GM21723 (cell line): ENCODE results near the gene JAM2.
"Not testable (repeated sequence)": the region's sequence is repeated elsewhere in the genome, so short reads cannot be mapped to it uniquely, and the experiment has no call there.

Source experiments
- ATAC-seq: cut with Tn5 transposase; IDR thresholded peaks from one replicate; pipeline ENCODE4 v1.9.1; 2021; ENCODE audit warnings: mild to moderate bottlenecking, moderate library complexity; ENCODE audit not compliant: unreplicated experiment

The JAM2 gene

DNA sequence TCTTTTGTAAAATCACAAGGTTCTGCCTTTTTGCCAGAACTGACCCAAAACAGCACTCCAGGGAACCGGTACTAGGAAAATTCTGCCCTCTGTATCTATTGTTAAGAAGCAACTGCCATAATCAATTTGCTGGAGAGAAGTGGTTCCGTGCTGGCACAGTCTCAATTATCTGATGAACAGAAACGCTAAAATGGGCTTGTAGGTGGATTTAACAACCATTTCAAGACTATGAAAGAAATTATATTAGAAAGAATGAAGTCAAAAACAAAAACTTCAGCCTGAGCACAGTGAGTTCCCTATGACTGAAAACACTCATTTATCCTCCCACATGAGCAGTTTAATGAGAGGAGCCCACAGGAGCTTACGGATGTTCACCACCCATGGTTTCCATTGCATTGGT is 4.4 kb downstream of the JAM2 start:
- ATAC-seq: no peak

DNA sequence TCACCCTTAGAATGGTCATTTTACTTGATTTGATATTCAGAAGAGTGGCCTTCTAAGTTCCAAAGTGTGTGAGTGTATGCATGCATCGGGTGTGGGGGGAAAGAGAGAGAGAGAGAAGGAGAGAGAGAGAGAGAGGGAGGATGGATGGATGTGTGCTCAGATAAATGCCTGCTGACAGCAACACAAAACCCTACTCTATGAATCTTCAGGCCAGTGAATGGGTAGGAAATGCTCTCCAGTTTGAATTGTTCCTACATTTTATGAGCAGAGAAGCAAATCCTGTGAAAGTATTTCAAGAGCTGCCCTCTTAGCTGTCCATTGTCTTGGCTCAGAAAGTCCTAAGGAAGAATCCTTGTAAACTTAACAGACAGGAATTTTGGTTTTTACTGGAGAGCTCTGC is 7.4 kb downstream of the JAM2 start:
- no peak for ATAC-seq

GRCh38 chr21:25647647-25648046 is 8.6 kb downstream of the JAM2 start:
- no peak for ATAC-seq

GRCh38 chr21:25649146-25649545 is 10.1 kb downstream of the JAM2 start:
- ATAC-seq: no peak

DNA sequence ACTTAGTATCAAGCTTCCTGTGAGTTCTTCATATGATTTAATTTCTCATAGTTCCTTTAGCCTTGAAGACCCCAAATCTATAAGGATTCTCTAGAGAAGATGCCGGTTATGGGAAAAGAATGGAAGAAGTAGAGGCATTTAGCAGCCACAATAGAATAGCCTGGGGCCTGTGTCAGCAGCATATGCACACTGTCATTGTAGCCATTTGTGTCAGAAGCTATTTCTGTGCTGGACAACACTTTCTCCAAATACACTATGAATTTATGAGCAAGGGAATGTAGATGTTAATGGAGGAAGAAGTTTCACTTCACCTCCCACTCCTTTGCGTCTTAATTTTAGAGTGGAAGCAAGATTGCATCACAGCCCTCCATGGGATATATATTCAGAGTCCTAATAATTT is 17.4 kb downstream of the JAM2 start:
- ATAC-seq: no peak

GRCh38 chr21:25657140-25657539 is 18.1 kb downstream of the JAM2 start:
- ATAC-seq: no peak

- ATAC-seq: no peak
These were observed 19.5 kb downstream of the JAM2 start for GRCh38 chr21:25658427-25659035.

GRCh38 chr21:25660233-25660632 is 21.2 kb downstream of the JAM2 start:
- no peak for ATAC-seq

- no peak for ATAC-seq
These were observed 25.5 kb downstream of the JAM2 start for GRCh38 chr21:25664491-25664931.

GRCh38 chr21:25670726-25671125 is 31.7 kb downstream of the JAM2 start:
- no peak for ATAC-seq

- ATAC-seq: no peak
These were observed 37.4 kb downstream of the JAM2 start for GRCh38 chr21:25676451-25676850.

DNA sequence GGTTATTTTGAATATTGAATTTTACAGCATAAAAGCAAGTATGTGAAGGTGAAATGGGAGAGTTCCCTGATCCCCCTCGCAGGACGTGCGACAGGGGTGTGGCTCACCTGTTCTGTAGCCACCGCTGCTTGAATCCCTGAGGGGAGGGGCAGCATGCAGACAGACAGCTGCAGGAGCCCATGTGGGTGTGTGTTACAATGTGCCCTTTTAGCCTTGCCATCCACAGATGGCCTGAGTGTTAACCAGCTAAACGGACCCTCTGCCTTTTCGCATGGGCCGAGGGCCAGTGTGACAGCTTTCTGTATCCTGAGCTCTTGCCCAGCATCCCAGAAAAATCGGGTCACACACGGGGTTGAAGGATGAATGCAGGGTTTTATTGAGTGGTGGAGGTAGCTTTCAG is 43.3 kb downstream of the JAM2 start:
- no peak for ATAC-seq

DNA sequence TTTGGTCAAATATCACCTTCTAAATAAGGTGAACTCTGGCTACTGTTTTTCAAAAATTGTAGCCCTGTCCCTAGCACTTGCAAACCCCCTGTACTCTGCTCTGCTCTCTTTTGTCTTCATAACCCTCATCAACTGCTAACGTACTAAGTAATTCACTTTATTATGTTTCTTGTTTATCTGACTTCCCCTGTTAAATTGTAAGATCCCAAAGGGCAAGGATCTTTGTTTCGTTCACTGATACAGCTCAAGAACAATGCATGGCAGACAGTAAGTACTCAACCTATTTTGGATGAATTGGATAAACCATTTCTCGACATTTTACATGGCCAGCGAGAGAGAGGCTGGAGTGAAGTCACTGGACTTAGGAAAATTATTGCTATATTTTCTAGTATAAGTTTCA is 48.7 kb downstream of the JAM2 start:
- ATAC-seq: no peak

DNA sequence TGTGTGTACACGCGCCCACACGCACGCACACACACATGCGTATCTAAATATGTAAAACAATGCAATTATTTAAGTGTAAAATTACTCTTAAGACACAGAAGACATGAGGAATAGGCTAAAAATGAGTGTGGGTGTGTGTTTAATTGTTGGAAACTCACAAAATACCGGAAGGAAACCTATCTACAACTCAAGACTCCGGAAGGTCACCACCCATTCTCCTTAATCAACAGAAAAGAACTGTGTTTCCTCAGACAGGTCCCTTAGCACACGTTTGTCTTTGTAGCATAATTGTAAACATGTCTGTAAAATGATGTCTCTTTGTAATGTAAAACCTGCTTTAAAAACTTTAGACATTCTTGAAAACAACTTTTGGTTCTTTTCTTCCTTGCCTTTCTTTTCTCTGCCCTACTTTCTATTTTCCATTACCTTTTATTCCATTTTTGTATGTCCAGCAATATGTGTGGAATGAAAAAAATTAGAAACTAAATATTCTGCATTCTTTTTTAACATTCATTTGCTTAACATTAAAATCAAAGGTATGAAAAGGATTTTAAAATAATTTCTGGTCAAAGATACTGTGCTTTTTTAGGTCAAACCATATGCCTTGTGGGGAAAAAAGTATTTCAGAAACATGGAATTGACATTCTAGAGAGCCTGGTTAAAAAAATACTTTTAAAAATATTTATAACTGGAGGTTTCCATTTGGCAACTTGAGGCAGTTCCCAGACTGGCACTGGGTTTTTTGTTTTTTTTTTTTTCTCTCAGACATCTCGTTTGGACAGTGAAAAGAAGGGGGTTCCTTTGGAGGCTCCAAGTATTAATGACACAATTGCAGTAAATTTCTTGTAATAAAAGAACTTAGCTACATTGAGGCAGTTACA is 49.5 kb downstream of the JAM2 start:
- no peak for ATAC-seq

DNA sequence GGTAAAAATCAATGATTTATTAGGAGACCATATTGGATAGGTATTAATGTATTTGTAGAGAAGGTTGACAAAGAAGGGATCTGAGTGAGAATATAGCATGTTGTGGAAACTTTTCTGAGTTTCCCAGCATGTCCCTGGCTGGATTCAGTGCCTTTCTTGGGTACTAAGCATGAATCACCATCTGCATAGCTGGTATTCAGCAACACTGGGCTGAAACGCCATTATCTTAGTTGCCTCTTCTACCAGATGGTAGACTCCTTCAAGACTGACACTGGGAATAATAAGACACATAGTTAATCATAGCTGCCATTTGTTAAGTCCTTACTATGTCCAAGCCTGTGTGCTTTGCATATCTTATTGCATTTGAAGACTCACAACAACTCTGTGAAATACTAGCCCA is 50.2 kb downstream of the JAM2 start:
- no peak for ATAC-seq

GRCh38 chr21:25691976-25692375 is 52.9 kb downstream of the JAM2 start:
- ATAC-seq: no peak

GRCh38 chr21:25695461-25695860 is 56.4 kb downstream of the JAM2 start:
- not testable (repeated sequence) for ATAC-seq

GRCh38 chr21:25700741-25701140 is 61.7 kb downstream of the JAM2 start:
- no peak for ATAC-seq

- no peak for ATAC-seq
These were observed 62.5 kb downstream of the JAM2 start for GRCh38 chr21:25701529-25701928.

DNA sequence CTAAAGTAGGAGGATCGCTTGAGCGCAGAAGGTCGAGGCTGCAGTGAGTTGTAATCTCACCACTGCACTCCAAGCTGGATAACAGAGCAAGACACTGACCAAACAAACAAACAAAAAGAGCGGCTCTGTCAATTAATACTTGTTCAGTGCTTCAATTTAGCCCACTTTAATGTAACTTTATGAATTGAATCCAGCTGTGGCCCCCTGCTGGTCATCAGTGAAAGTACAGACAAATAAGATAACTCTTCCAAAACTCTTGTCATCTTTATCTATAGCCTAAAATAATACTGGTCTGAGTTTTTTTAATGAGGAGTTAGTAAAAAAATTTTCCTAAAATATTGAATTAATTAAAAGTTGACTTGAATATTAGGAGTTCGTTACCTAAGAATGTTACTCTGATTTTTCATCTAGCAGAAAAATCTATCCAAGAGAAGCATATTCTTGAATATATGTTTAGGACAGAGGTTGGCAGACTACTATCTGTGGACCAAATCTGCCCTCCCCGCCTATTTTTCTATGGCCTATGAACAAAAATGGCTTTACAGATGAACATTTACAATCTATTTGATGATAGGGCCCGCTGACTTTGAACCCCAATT is 69.5 kb downstream of the JAM2 start:
- no peak for ATAC-seq

GRCh38 chr21:25709684-25710265 is 70.7 kb downstream of the JAM2 start:
- ATAC-seq: no peak

DNA sequence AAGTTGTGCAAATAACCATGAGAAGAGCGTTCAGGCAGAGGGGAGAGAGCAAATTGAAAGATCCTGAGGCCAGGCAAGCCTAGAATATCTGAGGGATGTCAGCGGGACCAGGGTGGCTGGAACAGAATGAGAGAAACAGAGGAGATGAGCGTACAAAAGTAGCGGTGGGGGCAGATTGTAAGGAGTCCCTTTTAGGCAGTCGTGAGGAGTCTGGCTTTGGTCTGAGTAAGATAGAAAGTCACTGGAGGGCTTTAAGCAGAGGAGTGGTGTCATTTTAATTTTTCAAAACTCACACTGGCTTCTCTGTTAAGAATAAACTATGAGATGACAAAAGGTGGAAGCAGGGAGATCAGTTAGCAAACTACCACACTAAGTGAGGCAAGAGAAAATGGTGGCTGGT is 71.5 kb downstream of the JAM2 start:
- ATAC-seq: no peak
